A549 (cell line): ENCODE measurements around the gene SEZ6L2. TPM values are rescaled to one million over a fixed set of nuclear protein-coding genes. Genes with fewer than 3 reads are reported as not detected.

Experiments used
- ATAC-seq, 2 experiments: fragments of 200-7000 bp in 1 of 2; fragments of >200 bp in 1 of 2; cut with Nextera tagmentation in 1 of 2; cut with Tn5 transposase in 1 of 2; 3 replicates each; pipeline versions ENCODE4 v1.8.0 to v1.9.1; 2018 to 2020; ENCODE audit warnings: mild to moderate bottlenecking in 1 of 2, moderate library complexity in 1 of 2
- CTCF ChIA-PET: fragments of 300-600 bp; sonication (Branson Sonifier 250); formaldehyde crosslinking; extraction: SDS; loops from one replicate; lab custom pipeline; 2021; ENCODE audit warnings: antibody characterized with exemption, inconsistent platforms; lab: Yijun Ruan, JAX
- POLR2A ChIA-PET: fragments of 350-600 bp; formaldehyde crosslinking; extraction: SDS; loops from one replicate; lab custom pipeline; 2021; ENCODE audit warnings: antibody characterized with exemption, inconsistent platforms; lab: Yijun Ruan, JAX
- DNase-seq, 2 experiments: peaks; one replicate each; pipeline versions ENCODE4 v3.0.0 to v3.0.0-alpha.2; 2011 to 2016; ENCODE audit warnings: low read depth in 1 of 2, low spot score in 1 of 2
- FAIRE-seq: peaks from 2 replicates; lab custom pipeline; 2011; peaks lifted over from hg19 to GRCh38; lab: Jason Lieb, UNC
- H3K27ac ChIP-seq, 2 experiments: fragments of >200 bp; sonication (Bioruptor Twin); formaldehyde crosslinking; 3 replicates each; pipeline ENCODE4 v1.5.1; 2016 to 2017
- H3K4me1 ChIP-seq: fragments of >200 bp; sonication (Bioruptor Twin); formaldehyde crosslinking; 3 replicates; pipeline ENCODE4 v1.6.1; 2016
- H3K4me2 ChIP-seq: fragments of >200 bp; sonication (Bioruptor Twin); formaldehyde crosslinking; 3 replicates; pipeline ENCODE4 v1.6.1; 2016
- H3K4me3 ChIP-seq: fragments of >200 bp; sonication (Bioruptor Twin); formaldehyde crosslinking; 3 replicates; pipeline ENCODE4 v1.5.1; 2016
- H3K9me3 ChIP-seq: fragments of >200 bp; sonication (Bioruptor Twin); formaldehyde crosslinking; 3 replicates; pipeline ENCODE4 v1.6.1; 2016
- BHLHE40 ChIP-seq: IDR thresholded peaks from 2 replicates; pipeline ENCODE4 v1.6.1; 2012; ENCODE audit warnings: low read depth, low read length, inconsistent platforms
- CTCF ChIP-seq: fragments of >200 bp; sonication (Bioruptor Twin); formaldehyde crosslinking; IDR thresholded peaks from 3 replicates; pipeline ENCODE4 v1.5.1; 2016
- EHF ChIP-seq: fragments of 250-450 bp; sonication (Bioruptor Pico); IDR thresholded peaks from 2 replicates; pipeline ENCODE4 v1.5.0; 2020; ENCODE audit warnings: mild to moderate bottlenecking
- EHMT2 ChIP-seq: fragments of 200-600 bp; sonication (generic); IDR thresholded peaks from 2 replicates; pipeline ENCODE4 v1.6.1; 2016; ENCODE audit warnings: antibody characterized with exemption, low read depth, mild to moderate bottlenecking, moderate library complexity
- ELK1 ChIP-seq: fragments of 150-350 bp; IDR thresholded peaks from 2 replicates; pipeline ENCODE4 v1.6.1; 2014; ENCODE audit warnings: low read depth, mild to moderate bottlenecking, low read length
- ESRRA ChIP-seq: fragments of 150-350 bp; IDR thresholded peaks from 2 replicates; pipeline ENCODE4 v1.6.1; 2014; ENCODE audit warnings: mild to moderate bottlenecking, low read length, borderline replicate concordance
- FOSL2 ChIP-seq, 2 experiments: fragments of 450-650 bp in 1 of 2; fragments of >200 bp in 1 of 2; sonication (Bioruptor Twin) in 1 of 2; formaldehyde crosslinking; IDR thresholded peaks; 2 replicates each; pipeline versions ENCODE4 v1.5.0 to v1.6.1; 2016 to 2020; ENCODE audit warnings: mild to moderate bottlenecking in 1 of 2, moderate library complexity in 1 of 2
- FOXS1 ChIP-seq: fragments of 250-450 bp; sonication (Bioruptor Pico); IDR thresholded peaks from 2 replicates; pipeline ENCODE4 v1.5.0; 2020; ENCODE audit warnings: mild to moderate bottlenecking, moderate library complexity
- HEYL ChIP-seq: fragments of 250-450 bp; sonication (Bioruptor Pico); IDR thresholded peaks from 2 replicates; pipeline ENCODE4 v1.8.0; 2021; ENCODE audit warnings: mild to moderate bottlenecking, moderate library complexity
- HOXA7 ChIP-seq: fragments of 250-450 bp; sonication (Bioruptor Pico); IDR thresholded peaks from 2 replicates; pipeline ENCODE4 v1.5.0; 2020; ENCODE audit warnings: mild to moderate bottlenecking, moderate library complexity
- HOXB13 ChIP-seq: fragments of 250-450 bp; sonication (Bioruptor Pico); IDR thresholded peaks from 2 replicates; pipeline ENCODE4 v1.5.0; 2020; ENCODE audit warnings: low read depth, mild to moderate bottlenecking, moderate library complexity
- JUN ChIP-seq, 2 experiments: fragments of >200 bp; sonication (Bioruptor Twin); formaldehyde crosslinking; IDR thresholded peaks; 2 replicates in 1 of 2; 3 replicates in 1 of 2; pipeline ENCODE4 v1.6.1; 2016 to 2017
- JUNB ChIP-seq: fragments of >200 bp; sonication (Bioruptor Twin); formaldehyde crosslinking; IDR thresholded peaks from 2 replicates; pipeline ENCODE4 v1.6.1; 2016
- MAZ ChIP-seq: fragments of 150-350 bp; IDR thresholded peaks from 2 replicates; pipeline ENCODE4 v1.6.1; 2014; ENCODE audit warnings: antibody characterized with exemption, low read depth, low read length, borderline replicate concordance
- NFE2L2 ChIP-seq: fragments of 150-350 bp; conservative IDR thresholded peaks from 2 replicates; pipeline ENCODE4 v1.6.1; 2014; ENCODE audit warnings: low read length
- NPAS2 ChIP-seq: fragments of 250-450 bp; sonication (Bioruptor Pico); IDR thresholded peaks from 2 replicates; pipeline ENCODE4 v1.8.0; 2022; ENCODE audit warnings: mild to moderate bottlenecking, moderate library complexity, borderline replicate concordance
- PBX3 ChIP-seq: IDR thresholded peaks from 2 replicates; pipeline ENCODE4 v1.6.1; 2012
- PHF8 ChIP-seq: fragments of 200-600 bp; sonication (generic); IDR thresholded peaks from 2 replicates; pipeline ENCODE4 v1.6.1; 2016; ENCODE audit warnings: low read depth, mild to moderate bottlenecking, antibody characterized with exemption, moderate library complexity, borderline replicate concordance
- POLR2AphosphoS2 ChIP-seq: conservative IDR thresholded peaks from 2 replicates; pipeline ENCODE4 v1.6.1; 2012; ENCODE audit warnings: low read length, improper control_type of control experiment, inconsistent platforms
- RNF2 ChIP-seq: fragments of 200-600 bp; sonication (generic); IDR thresholded peaks from 2 replicates; pipeline ENCODE4 v1.6.1; 2016; ENCODE audit warnings: low read depth, mild to moderate bottlenecking, antibody characterized with exemption, moderate library complexity, borderline replicate concordance
- SREBF2 ChIP-seq: fragments of 450-650 bp; IDR thresholded peaks from 2 replicates; pipeline ENCODE4 v1.6.1; 2014; ENCODE audit warnings: mild to moderate bottlenecking, moderate library complexity
- TP53 ChIP-seq: fragments of 250-450 bp; sonication (Bioruptor Pico); IDR thresholded peaks from 2 replicates; pipeline ENCODE4 v1.5.0; 2021; ENCODE audit warnings: mild to moderate bottlenecking, moderate library complexity
- ZC3H11A ChIP-seq: fragments of 450-650 bp; IDR thresholded peaks from 2 replicates; pipeline ENCODE4 v1.6.1; 2014; ENCODE audit warnings: antibody characterized with exemption, mild to moderate bottlenecking
- ZNF302 ChIP-seq: fragments of 250-450 bp; sonication (Bioruptor Pico); IDR thresholded peaks from 2 replicates; pipeline ENCODE4 v1.9.0; 2021; ENCODE audit warnings: inconsistent platforms, mild to moderate bottlenecking, moderate library complexity
- ZSCAN20 ChIP-seq: fragments of 250-450 bp; sonication (Bioruptor Pico); IDR thresholded peaks from 2 replicates; pipeline ENCODE4 v1.8.0; 2022; ENCODE audit warnings: mild to moderate bottlenecking, moderate library complexity
- WGBS: methylation state at CpG from one replicate; pipeline ENCODE4 v1.1.6; 2017; ENCODE audit errors: missing lambda C conversion rate; 5-methylcytosine and 5-hydroxymethylcytosine counted together
- polyA plus RNA-seq, 4 experiments: library from polyadenylated mRNA; depleted of rRNA in 3 of 4; stranded (reverse); fragments of >200 nt; fragmentation: RNase III in 1 of 4; extraction: RNeasy Plus Mini Kit Qiagen cat#74134 plus additional on column Dnase treatment in 1 of 4; gene quantifications; 2 replicates in 3 of 4; 3 replicates in 1 of 4; pipeline ENCODE4 v1.2.3, GENCODE V29; 2011 to 2017
- TF ChIP-seq, protein P1 (sequence below): fragments of >200 bp; sonication (Bioruptor Twin); formaldehyde crosslinking; IDR thresholded peaks from 2 replicates; pipeline ENCODE4 v1.6.1; 2016
- TF ChIP-seq, protein P2 (sequence below): fragments of 450-650 bp; IDR thresholded peaks from 2 replicates; pipeline ENCODE4 v1.6.1; 2014; ENCODE audit warnings: antibody characterized with exemption

SEZ6L2 gene
- polyA plus RNA-seq, 2 of the 4 experiments (the other 2 are of a cell fraction) = 4.3 to 11.4 TPM

- Histone ChIP-seq H3K27ac (no peak overlapping the region), H3K4me2 (no peak overlapping the region), H3K9me3 (no peaks in the 10 kb centered on the region), H3K4me3 (no peak overlapping the region), H3K4me1 (peaks cover 9% of the 10 kb centered on the region; the same call in 2 of the 3 replicates)
- no peak for TF ChIP-seq EHF (CRISPR knock-in tag)
- TF ChIP-seq TP53 (CRISPR knock-in tag) = no peak
- TF ChIP-seq, protein P1, sequence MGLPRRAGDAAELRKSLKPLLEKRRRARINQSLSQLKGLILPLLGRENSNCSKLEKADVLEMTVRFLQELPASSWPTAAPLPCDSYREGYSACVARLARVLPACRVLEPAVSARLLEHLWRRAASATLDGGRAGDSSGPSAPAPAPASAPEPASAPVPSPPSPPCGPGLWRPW = no peak
- no peak for TF ChIP-seq EHMT2
- no peak for TF ChIP-seq ELK1
- no peak for TF ChIP-seq NFE2L2
- no peak for TF ChIP-seq ZSCAN20
- no peak for TF ChIP-seq SREBF2
- no peak for TF ChIP-seq PHF8
- TF ChIP-seq FOSL2 (IDR thresholded peaks at IDR 0.05) = no peak
- TF ChIP-seq FOSL2 (CRISPR knock-in tag; IDR thresholded peaks at IDR 0.05) = no peak
- ChIA-PET CTCF (interaction anchor here (1.4 to 2.6 kb wide), 3 partner anchors 13 to 119 kb away, joined by 3 to 8 read pairs (median 4); partner anchors contain the start of gene KCTD13), POLR2A (interaction anchor here (0.7 to 2.8 kb wide), 2 partner anchors 9 to 14 kb away, joined by 3 to 7 read pairs; partner anchors contain the start of gene SEZ6L2)
- WGBS = 97% methylated on average over 8 of the region's 8 CpGs
- ATAC-seq (no peak), DNase-seq (no peak), FAIRE-seq (no peak)
These were observed 14.2 kb upstream of the SEZ6L2 start for GRCh38 chr16:29913514-29913913.

- POLR2A ChIA-PET = interaction anchor here (2.8 kb wide), 1 partner anchor 12 kb away, joined by 7 read pairs; the partner anchor contains the start of gene SEZ6L2
- peaks cover 9% of the 10 kb centered on the region; the same call in 2 of the 3 replicates for H3K4me1 ChIP-seq
- no peak for TF ChIP-seq BHLHE40
- TF ChIP-seq JUN (IDR thresholded peaks at IDR 0.05) = no peak
- TF ChIP-seq, protein P2, sequence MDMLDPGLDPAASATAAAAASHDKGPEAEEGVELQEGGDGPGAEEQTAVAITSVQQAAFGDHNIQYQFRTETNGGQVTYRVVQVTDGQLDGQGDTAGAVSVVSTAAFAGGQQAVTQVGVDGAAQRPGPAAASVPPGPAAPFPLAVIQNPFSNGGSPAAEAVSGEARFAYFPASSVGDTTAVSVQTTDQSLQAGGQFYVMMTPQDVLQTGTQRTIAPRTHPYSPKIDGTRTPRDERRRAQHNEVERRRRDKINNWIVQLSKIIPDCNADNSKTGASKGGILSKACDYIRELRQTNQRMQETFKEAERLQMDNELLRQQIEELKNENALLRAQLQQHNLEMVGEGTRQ = no peak
- TF ChIP-seq RNF2 = no peak
- TF ChIP-seq HOXB13 (CRISPR knock-in tag) = no peak
- no peak for TF ChIP-seq HEYL (CRISPR knock-in tag)
- TF ChIP-seq FOXS1 (CRISPR knock-in tag) = no peak
- TF ChIP-seq FOSL2 (IDR thresholded peaks at IDR 0.05) = no peak
- TF ChIP-seq FOSL2 (CRISPR knock-in tag; IDR thresholded peaks at IDR 0.05) = no peak
- TF ChIP-seq MAZ = no peak
- no peak for TF ChIP-seq ESRRA
- no peak for TF ChIP-seq ZC3H11A
- TF ChIP-seq NPAS2 (CRISPR knock-in tag) = no peak
- TF ChIP-seq ZNF302 (CRISPR knock-in tag) = no peak
- TF ChIP-seq, all 56 proteins: peak for 0
- ATAC-seq (peak in 1 of 2 experiments; percentile 26; a peak in 2 of 6 replicates), DNase-seq (no peak), FAIRE-seq (no peak)
- Histone ChIP-seq H3K27ac (no peak overlapping the region), H3K4me2 (no peak overlapping the region), H3K9me3 (no peaks in the 10 kb centered on the region), H3K4me3 (no peak overlapping the region)
- CTCF ChIA-PET = interaction anchor here (0.6 to 2.4 kb wide), 8 partner anchors 10 to 121 kb away, joined by 3 to 9 read pairs (median 3); no protein-coding TSS in a partner anchor
- 89% methylated on average over 11 of the region's 11 CpGs for WGBS
These were observed 12.7 kb upstream of the SEZ6L2 start for GRCh38 chr16:29912087-29912486.

DNA sequence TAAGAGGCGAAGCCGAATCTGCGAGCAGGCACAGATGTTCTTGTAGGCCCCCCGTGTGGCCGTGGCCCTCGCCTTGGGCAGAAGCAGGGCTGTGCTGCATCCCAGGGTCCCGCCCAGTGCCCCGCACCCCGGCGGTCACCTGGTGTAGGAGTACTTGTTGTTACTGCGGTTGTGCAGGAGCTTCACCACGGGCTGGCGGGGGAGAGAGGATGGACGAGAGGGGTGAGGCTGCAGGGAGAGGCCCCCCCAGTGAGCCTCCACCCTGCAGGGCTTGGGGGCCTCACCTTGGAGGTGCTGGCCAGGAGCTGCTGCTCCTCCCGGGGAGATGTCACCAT, 12.3 kb upstream of the SEZ6L2 start:
- no peak for DNase-seq
- H3K4me3 ChIP-seq = no peak overlapping the region
- ChIA-PET POLR2A (interaction anchor here (2.8 kb wide), 1 partner anchor 12 kb away, joined by 7 read pairs; the partner anchor contains the start of gene SEZ6L2), CTCF (interaction anchor here (0.6 to 2.4 kb wide), 9 partner anchors 10 to 121 kb away, joined by 3 to 9 read pairs (median 4); partner anchors contain the start of gene TMEM219)
- no peaks in the 10 kb centered on the region for H3K9me3 ChIP-seq
- FAIRE-seq = no peak
- H3K27ac ChIP-seq = no peak overlapping the region
- H3K4me2 ChIP-seq = no peak overlapping the region
- 98% methylated on average over 15 of the region's 15 CpGs for WGBS
- peaks cover 9% of the 10 kb centered on the region; the same call in 2 of the 3 replicates for H3K4me1 ChIP-seq
- ATAC-seq = peak; percentile 20 to 24; a peak in 4 of 6 replicates
- TF ChIP-seq HOXA7 (no peak), PBX3 (no peak), NFE2L2 (no peak), JUNB (no peak), PHF8 (no peak), ZNF302 (CRISPR knock-in tag) (no peak), ZC3H11A (no peak), ELK1 (no peak), FOSL2 (IDR thresholded peaks at IDR 0.05) (no peak), FOSL2 (CRISPR knock-in tag; IDR thresholded peaks at IDR 0.05) (no peak), ZSCAN20 (no peak), POLR2AphosphoS2 (no peak), CTCF (no peak)
